GM15510 (cell line): ENCODE data around the gene LCN12.

Source experiments
- POLR2A ChIP-seq: IDR thresholded peaks from 3 replicates; pipeline ENCODE4 v1.6.1; 2011; ENCODE audit warnings: borderline replicate concordance; ENCODE audit not compliant: insufficient read length; ENCODE audit errors: extremely low read depth

LCN12 gene

GRCh38 chr9:136921307-136921706, 30.8 kb upstream of the LCN12 start:
- no peak for TF ChIP-seq POLR2A

DNA sequence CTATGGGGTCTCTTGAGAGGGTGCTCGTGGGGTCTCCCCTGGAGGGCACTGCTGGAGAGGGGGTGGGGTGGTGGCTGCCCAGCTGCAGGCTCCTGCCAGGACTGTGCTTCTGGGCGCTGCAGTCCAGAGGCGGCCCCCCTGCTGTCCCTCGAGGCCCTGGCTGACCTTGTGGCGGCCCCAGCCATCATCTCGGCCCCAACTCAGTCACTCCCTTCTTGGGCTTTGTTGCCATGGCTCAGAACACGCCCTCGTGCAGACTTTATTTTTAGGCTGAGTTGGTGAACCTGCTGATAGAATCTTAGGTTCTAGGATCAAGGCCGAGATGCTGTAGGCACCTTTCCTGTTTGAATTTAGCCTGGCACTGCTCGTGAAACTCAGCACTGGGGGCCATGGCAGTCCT, 30.4 kb upstream of the LCN12 start:
- no peak for TF ChIP-seq POLR2A

DNA sequence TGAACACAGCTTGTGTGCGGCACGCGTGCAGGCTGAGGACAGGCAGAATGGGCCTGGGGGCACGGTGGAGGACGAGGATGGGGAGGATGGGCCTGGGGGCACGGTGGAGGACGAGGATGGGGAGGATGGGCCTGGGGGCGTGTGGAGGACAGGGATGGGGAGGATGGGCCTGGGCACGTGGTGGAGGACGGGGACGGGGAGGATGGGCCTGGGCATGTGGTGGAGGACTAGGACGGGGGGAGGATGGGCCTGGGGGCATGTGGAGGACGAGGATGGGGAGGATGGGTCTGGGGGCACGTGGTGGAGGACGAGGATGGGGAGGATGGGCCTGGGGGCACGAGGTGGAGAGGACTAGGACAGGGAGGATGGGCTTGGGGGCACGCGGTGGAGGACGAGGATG, 29.5 kb upstream of the LCN12 start:
- TF ChIP-seq POLR2A: no peak

DNA sequence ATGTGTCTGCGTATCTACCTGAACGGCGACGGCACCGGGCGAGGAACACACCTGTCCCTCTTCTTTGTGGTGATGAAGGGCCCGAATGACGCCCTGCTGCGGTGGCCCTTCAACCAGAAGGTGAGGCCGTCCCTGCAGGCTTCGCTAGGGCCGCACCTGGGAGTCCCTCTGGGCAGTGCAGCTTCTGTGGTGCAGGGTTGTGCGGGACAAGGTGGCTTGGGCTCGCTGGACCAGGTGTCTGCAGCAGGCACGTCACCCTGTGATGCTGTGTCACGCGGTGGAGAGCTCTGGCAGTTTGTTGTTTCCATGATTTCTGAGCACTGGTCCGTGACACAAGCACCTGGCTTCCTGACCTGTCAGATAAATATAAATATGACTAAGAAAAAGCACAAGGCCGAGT, 28.2 kb upstream of the LCN12 start:
- no peak for TF ChIP-seq POLR2A

DNA sequence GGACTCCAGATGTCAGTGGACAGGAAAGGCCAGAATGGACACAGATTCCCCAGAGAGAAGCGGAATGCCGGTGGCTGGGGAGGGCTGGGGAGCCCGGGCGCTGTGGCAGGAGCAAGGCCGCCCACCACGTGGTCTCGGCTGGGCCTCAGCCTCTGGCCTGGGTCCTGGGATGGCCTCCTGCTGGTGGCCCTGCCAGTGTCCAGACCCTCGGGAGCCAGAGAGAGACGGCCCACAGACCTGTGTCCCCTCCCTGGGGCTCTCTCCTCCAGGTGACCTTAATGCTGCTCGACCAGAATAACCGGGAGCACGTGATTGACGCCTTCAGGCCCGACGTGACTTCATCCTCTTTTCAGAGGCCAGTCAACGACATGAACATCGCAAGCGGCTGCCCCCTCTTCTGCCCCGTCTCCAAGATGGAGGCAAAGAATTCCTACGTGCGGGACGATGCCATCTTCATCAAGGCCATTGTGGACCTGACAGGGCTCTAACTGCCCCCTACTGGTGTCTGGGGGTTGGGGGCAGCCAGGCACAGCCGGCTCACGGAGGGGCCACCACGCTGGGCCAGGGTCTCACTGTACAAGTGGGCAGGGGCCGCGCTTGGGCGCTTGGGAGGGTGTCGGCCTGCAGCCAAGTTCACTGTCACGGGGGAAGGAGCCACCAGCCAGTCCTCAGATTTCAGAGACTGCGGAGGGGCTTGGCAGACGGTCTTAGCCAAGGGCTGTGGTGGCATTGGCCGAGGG, 26.5 kb upstream of the LCN12 start:
- TF ChIP-seq POLR2A: no peak

GRCh38 chr9:136926154-136926704, 25.8 kb upstream of the LCN12 start:
- TF ChIP-seq POLR2A: no peak

DNA sequence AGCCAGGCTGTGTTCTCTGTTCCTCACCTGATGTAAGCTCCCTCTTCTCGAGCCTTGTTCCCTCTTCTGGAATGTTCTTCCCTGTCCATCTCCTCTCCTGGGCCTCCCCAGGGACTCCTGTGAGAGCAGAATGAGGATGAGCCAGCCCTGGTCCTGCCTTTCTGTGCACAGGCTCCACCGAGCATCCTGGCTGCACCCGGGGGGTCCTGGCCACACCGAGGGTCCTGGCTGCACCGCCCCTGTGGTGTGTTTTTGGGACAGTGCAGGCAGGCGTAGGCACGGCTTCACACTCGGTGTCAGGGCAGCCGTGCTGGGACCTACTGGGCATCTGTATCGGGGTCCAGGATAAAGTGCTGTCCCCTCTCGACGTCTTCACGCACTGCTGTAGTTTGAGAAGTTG, 25.3 kb upstream of the LCN12 start:
- TF ChIP-seq POLR2A: no peak

- TF ChIP-seq POLR2A: no peak
These were observed 24.5 kb upstream of the LCN12 start for GRCh38 chr9:136927343-136928271.

- TF ChIP-seq POLR2A: no peak
These were observed 23.5 kb upstream of the LCN12 start for GRCh38 chr9:136928591-136928990.

GRCh38 chr9:136930014-136930413, 22.1 kb upstream of the LCN12 start:
- no peak for TF ChIP-seq POLR2A

DNA sequence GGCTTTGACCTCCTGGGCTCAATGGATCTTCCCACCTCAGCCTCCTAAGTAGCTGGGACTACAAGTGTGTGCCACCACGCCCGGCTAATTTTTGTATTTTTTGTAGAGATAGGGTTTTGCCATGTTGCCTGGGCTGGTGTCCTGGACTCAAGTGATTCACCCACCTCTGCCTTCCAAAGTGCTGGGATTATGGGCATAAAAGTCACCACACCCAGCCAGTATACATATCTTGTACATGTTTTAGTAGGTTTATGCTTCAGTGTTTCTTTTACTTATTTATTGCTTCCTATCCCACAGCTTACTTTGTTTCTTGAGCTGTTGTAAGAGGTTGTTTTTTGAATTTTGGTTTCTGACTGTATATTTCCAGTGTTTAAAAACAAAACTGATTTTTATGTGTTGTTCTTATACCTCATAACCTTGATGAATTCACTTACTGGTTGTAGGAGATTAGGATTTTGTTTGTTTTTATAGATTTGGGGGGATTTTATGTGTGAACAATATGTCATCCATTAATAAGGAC, 20.4 kb upstream of the LCN12 start:
- TF ChIP-seq POLR2A: no peak

DNA sequence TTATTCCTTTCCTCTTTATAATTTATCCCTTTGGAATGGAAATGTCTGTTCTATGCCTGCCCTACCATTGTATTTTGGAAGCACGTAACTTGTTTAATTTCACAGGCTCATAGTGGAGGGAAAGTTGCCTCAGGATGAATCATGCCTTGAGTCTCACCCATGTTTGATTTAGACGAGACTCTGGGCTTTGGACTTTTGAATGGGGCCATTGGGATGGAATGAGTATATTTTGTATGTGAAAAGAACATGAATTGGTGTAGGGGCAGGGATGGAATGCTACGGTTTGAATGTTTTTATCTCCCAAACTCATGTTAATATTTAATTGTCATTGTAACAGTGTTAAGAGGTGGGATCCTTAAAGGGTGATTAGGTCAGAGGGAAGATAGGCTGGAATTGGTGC, 17.8 kb upstream of the LCN12 start:
- no peak for TF ChIP-seq POLR2A

DNA sequence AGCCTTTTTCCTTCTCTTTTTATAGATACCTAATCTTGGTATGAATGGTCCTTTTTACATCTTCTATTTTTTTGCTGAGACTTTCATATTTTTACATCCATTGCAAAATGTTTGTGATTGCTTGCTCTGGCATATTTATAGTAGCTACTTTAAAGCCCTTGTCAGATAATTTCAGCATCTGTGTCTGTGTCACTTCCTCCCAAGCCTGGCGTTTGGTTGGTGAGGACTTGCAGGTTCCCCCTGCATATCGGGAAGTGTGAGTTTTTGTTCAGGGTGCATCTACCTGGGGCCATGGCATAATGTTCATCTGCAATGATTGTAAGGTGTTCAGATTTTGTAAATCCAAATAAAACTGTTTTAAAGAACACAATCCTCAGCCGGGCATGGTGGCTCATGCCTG, 16.4 kb upstream of the LCN12 start:
- TF ChIP-seq POLR2A: no peak

GRCh38 chr9:136936645-136937170, 15.4 kb upstream of the LCN12 start:
- no peak for TF ChIP-seq POLR2A
